HG03378 (cell line): ENCODE results near the gene OR1F1.
"Not testable (repeated sequence)": the region's sequence is repeated elsewhere in the genome, so short reads cannot be mapped to it uniquely, and the experiment has no call there.

Source experiments
- ATAC-seq: cut with Tn5 transposase; IDR thresholded peaks from one replicate; pipeline ENCODE4 v1.9.1; 2021; ENCODE audit warnings: mild to moderate bottlenecking, moderate library complexity; ENCODE audit not compliant: unreplicated experiment

The OR1F1 gene

GRCh38 chr16:3173892-3174617 is 13.9 kb upstream of the OR1F1 start:
- no peak for ATAC-seq

GRCh38 chr16:3174618-3175148 is 13.3 kb upstream of the OR1F1 start:
- ATAC-seq: no peak

- no peak for ATAC-seq
Observed at GRCh38 chr16:3175157-3176093, 12.6 kb upstream of the OR1F1 start.

- no peak for ATAC-seq
Observed at GRCh38 chr16:3179651-3180050, 8.4 kb upstream of the OR1F1 start.

- ATAC-seq: no peak
Observed at GRCh38 chr16:3180445-3180878, 7.5 kb upstream of the OR1F1 start.

- ATAC-seq: not testable (repeated sequence)
Observed at GRCh38 chr16:3182293-3182607, 5.8 kb upstream of the OR1F1 start.

GRCh38 chr16:3182608-3183444 is 5.2 kb upstream of the OR1F1 start:
- no peak for ATAC-seq

GRCh38 chr16:3183445-3184139 is 4.4 kb upstream of the OR1F1 start:
- ATAC-seq: no peak

GRCh38 chr16:3186946-3187690 is 886 bp upstream of the OR1F1 start:
- no peak for ATAC-seq

GRCh38 chr16:3188675-3188924 is 596 bp downstream of the OR1F1 start:
- no peak for ATAC-seq

GRCh38 chr16:3188925-3189825 is 1.2 kb downstream of the OR1F1 start:
- ATAC-seq: no peak

GRCh38 chr16:3189869-3190268 is 1.9 kb downstream of the OR1F1 start:
- no peak for ATAC-seq

GRCh38 chr16:3190949-3191353 is 2.9 kb downstream of the OR1F1 start:
- no peak for ATAC-seq

GRCh38 chr16:3192476-3193019 is 4.5 kb downstream of the OR1F1 start:
- ATAC-seq: no peak

GRCh38 chr16:3193221-3194212 is 5.5 kb downstream of the OR1F1 start:
- ATAC-seq: no peak

- no peak for ATAC-seq
Observed at GRCh38 chr16:3194792-3195191, 6.8 kb downstream of the OR1F1 start.

- ATAC-seq: no peak
Observed at GRCh38 chr16:3195975-3196374, 8.0 kb downstream of the OR1F1 start.
